Esophagus squamous epithelium (tissue), 4 donors: ENCODE data around the gene GBF1.

Experiments used
- POLR2A ChIP-seq, 4 donors: fragments of 450-650 bp; IDR thresholded peaks; one replicate each; pipeline ENCODE4 v1.6.1; 2017; ENCODE audit warnings: antibody characterized with exemption in 4 of 4, mild to moderate bottlenecking in 4 of 4, moderate library complexity in 3 of 4
- TF ChIP-seq, protein P1 (sequence below), 6 experiments: fragments of 450-650 bp in 4 of 6; fragments of 200-600 bp in 2 of 6; sonication (generic) in 2 of 6; IDR thresholded peaks; one replicate each; pipeline ENCODE4 v1.5.1; 2016 to 2019; ENCODE audit warnings: antibody characterized with exemption in 6 of 6, mild to moderate bottlenecking in 4 of 6, moderate library complexity in 4 of 6

DNA sequence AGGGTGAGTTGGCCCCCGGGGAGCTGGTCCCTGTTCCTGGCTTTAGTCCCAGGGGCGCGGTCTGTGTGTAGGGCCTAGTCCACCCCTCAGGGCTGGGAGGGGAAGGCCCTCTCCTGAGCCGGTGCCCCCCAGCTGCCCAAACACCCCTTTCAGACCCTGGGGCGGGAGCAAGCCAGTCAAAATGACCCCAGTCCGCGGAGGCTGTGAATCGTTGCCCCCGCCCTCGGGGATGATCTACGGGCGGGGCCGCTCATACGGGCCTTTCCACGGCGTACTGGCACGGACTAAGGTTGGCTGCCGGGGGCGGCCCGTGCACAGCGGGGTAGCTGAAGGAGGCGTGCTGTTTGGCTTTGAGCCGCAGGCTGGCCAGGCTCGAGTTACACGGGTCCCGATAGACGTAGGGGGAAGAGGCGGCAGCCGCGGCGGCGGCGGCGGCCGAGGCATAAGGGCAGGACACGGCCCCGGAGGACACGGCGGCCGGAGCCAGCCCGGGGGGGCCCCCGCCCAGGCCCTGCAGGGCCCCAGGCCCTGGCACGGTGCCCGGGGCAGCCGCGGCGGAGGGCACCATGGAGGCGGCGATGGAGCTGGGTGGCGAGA lies 15.0 kb upstream of the GBF1 start:
- no peak for TF ChIP-seq POLR2A (IDR thresholded peaks at IDR 0.05)
- TF ChIP-seq, protein P1, sequence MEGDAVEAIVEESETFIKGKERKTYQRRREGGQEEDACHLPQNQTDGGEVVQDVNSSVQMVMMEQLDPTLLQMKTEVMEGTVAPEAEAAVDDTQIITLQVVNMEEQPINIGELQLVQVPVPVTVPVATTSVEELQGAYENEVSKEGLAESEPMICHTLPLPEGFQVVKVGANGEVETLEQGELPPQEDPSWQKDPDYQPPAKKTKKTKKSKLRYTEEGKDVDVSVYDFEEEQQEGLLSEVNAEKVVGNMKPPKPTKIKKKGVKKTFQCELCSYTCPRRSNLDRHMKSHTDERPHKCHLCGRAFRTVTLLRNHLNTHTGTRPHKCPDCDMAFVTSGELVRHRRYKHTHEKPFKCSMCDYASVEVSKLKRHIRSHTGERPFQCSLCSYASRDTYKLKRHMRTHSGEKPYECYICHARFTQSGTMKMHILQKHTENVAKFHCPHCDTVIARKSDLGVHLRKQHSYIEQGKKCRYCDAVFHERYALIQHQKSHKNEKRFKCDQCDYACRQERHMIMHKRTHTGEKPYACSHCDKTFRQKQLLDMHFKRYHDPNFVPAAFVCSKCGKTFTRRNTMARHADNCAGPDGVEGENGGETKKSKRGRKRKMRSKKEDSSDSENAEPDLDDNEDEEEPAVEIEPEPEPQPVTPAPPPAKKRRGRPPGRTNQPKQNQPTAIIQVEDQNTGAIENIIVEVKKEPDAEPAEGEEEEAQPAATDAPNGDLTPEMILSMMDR (IDR thresholded peaks at IDR 0.05), result no peak
